HG03558 (cell line): ENCODE measurements around the gene AGAP1.

Experiments used
- ATAC-seq: cut with Tn5 transposase; IDR thresholded peaks from one replicate; pipeline ENCODE4 v1.9.1; 2021; ENCODE audit warnings: moderate number of reproducible peaks; ENCODE audit not compliant: unreplicated experiment; ENCODE audit errors: extremely low read depth

The AGAP1 gene

DNA sequence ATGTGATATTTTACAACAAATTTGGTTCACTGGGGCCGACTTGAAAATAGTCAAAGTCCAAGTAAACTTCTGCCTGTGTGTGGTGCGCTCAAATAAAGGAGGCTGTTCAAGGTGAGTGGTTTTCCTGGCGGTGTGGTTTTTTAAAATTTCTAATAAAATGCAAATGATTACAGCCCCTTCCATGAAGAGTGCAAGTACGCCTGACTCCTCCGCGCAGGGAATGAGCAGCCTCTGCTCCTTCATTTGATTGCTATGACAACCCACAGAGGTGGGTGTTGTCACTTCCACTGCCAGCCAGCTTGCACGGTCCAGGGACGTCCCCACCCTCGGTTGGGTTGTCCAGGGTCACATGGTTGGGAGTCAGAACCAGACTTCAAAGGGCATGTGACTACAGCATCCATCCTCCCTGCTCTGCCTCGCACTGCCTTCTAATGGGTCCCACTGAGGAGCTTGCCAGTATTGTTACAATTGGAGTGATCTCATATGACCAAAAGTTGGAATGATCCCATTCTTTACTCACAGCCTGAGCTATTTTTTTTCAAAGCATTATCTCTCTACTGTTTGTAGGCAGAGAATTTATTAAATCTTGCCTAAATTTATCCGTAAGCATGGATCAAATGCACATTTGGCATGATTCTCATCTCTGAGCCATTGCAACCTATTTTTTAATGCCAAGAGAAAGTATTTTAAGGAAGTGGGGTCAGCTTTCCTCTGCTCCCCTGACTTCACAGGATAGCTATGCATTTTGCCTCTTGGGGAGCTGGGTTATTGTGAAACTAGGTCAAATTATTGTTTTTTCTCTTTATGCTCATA lies 121.3 kb downstream of the AGAP1 start:
- no peak for ATAC-seq

DNA sequence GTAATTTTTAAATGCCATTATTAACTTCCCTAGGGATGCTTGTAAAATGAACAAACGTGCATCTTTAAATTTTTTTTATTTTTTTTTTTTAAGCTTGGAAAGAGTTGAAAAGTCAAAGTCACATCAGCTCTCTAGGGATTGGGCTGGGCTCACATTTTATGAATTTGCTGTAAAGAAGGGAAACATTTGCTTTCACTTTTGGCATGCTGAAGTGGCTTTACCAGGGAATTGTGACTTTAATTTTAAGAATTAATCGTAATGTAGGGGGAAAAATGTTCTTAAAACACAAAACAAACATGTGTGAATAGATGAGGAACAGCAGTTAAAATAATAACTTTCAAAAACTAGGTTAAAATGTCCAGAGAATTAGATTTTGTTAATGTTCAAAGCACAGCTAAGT lies 123.0 kb downstream of the AGAP1 start:
- no peak for ATAC-seq

DNA sequence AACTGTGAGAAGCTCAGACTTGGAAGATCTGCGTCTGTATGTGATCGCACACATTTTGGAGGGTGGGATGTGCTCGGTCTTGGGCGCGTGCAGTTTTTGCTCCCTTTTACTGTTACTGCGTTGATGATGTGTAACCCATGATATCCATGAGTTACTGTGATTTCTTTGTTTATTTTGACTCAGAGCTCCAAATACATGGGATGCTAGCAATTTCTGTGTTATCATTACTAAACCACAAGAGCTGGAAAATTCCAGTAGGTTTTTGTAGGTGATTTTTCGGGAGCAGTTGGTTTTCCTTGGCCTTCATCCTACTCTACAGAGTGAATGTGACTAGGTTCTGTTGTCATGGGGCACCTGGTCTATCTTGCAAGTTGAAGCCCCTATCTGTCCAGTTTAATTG lies 124.2 kb downstream of the AGAP1 start:
- no peak for ATAC-seq

DNA sequence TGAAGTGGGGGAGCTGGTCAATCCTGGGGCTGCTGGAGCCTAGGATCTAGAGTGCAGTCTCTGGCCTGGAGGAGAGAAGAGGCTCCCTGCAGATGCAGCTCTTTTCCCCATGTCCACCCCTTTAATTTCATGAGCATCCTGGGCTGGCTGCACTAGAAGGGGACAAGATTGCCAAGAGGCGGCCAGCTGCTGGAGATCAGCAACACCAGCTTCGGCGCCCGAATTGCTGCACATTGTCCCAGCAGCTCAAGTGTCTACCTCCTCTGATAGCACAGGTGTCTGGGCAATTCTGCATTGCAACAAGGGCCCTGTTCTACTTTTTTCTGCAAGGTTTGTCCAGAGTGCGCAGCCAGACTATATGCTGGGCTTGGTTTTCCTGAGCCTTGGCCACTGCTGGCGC lies 125.7 kb downstream of the AGAP1 start:
- no peak for ATAC-seq

DNA sequence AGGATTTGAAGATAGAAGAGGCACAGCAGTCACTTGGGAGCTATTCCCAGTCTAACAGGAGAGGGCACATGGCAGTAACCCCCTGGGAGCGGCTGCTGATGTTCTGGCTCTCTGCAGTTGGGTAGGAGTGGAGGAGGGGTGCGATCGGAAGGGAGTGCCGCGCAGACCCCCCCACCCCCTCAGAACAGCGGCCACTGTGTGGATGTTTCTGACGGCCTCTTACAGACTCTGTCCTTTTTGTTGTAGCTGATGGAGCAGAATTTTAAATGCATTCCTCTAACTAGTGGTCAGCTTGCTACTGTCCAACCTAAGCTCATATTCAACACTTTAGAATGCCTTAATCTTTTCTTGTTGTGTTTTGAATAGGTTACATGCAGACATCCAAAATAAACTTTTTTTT lies 127.9 kb downstream of the AGAP1 start:
- no peak for ATAC-seq

DNA sequence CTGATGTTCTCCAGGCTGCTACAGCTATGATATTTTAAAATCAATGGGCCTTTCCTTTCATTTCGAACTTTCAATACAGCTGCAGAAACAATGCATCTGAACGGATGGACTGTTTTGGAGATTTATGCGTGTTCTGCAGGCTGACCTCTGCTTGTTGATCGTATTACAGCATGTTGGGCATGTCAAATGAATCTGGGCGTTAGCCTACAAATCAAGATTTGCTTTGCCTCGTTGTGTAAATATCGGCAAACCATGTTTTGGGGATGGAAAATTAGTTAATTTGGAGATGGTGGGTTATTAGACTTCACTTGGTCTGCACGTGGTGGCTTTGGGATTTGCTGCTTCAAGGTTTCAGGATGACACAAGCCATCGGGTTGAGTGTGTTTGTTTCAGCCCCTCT lies 129.3 kb downstream of the AGAP1 start:
- no peak for ATAC-seq

DNA sequence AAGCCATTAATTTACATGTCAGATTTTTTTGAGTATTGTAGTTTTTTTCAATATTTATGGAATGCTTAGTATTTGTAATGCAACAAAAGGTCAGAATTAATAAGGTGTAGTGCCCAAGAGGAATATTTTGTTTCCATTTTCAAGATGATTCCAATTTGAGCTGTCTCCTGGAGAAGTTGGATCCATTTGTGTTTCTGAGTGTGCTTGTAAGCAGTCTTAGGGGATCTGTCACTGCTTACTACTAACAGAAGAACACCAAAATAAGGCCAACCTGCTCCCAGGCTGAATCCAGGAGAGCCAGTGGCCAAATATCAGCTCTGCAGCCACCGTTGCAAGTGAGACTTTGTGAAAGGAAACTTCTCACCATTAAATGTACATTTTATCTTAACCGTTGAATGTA lies 129.9 kb downstream of the AGAP1 start:
- ATAC-seq = no peak

DNA sequence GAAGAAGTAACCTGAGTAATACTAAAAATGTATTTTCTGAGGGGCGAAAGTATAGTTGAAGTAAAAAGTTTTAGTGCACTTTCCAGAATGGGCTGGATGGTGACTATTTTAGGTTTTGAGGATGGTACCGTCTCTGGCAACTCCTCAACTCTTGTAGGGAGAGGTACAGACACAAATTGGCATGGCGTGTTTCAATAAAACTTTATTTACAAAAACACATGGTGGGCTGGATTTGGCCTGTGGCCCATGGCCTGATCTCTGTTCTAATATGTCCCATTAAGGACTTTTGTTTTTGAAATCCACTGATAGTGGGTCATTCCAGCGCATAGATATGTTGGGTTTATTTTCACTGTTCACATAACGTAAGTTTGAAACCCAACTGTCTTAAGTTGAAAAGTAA lies 132.8 kb downstream of the AGAP1 start:
- ATAC-seq = no peak

DNA sequence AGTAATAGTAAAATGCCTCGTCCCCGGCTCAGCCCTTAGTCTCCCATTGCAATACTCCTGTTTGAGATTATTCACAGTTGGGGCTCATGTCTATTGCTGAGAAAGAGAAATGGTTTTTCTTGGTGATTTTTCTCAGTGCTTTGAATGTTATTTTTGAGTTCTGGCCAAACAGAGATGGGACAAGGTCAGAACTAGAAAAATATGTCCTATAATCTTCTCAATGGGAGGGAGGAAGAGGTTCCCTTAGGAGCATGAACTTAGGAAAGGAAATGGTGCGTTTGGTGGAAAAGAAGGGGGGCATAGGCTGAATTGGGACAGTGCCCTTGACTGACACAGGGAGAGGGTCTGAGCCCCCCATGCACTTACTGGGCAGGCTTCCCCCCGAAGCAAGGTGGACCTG lies 133.8 kb downstream of the AGAP1 start:
- ATAC-seq = no peak

DNA sequence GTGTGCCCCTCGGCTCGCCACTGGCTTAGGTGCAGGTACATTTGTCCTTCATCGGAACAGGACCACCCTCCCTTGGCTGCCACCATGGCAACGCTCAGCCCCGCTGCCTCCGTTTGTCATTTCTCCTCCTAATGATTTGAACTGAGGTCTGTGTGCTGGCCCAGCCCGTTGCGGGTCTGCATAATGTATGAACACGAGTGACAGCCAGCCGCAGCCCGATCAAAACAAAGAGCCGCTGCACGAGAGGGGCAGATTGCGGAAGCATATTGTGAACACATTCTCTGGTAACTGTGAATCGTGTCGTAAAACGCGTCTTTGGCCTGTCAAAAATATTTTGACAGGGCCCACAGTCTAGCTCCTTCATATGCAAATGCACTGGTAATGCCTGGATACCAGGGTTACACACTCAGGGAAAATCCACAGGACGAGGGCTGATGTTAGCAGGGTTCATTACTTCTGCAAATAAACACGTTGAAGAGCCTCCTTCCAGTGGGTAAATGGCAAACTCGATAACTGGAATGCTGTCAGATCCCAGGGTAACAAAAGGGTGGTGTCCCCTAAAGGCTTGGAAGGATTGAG lies 137.0 kb downstream of the AGAP1 start:
- no peak for ATAC-seq

DNA sequence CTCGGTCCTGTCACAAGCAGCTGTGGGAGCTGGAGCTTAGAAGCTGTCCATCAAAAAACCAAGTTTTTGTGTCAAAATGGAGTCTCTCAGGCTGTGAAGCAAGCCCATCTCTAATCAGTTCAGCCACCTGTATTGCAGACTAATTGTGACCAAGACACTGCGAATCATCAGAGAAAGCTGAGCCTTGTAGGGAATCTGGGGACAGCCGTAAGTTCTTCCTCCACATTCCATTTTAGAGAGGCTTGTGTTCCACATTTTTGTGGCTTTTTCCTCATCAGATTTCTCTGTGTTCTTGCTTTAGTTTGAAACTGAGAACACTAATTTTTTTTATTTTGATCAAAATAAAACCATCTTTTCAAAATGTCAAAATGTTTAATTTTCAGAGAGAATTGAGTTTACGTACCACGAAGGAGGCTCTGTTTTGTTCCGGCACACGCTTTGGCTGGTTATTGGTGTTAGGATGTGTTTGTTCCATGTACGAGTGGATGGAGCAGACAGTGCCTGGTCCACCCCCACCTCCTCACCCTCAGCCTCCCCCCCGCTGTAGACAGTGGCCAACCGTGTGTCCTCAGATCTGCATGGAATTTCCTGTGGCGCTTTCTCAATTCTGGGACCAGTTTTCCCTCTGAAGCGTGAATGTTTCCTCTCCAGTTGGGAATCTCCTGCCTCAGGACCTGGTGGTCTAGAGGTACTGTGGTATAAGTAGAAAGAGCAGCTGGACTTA lies 140.8 kb downstream of the AGAP1 start:
- no peak for ATAC-seq

DNA sequence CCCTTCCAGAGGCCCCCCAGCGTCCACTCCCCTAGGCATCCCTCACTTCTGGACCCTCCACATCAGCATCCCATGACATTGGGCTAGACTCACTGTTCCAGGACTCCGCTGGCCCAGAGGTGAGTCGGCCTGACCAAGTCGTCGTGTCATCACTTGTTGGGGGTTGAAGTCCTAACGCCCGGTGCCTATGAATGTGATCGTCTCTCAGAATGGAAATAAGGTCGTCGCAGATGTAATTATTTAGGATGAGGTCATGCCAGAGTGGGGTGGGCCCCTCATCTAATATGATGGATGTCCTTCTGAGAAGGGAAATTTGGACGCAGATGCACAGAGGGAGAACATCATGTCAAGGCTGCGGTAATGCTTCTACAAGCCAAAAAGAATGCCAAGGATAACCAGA lies 142.7 kb downstream of the AGAP1 start:
- no peak for ATAC-seq

DNA sequence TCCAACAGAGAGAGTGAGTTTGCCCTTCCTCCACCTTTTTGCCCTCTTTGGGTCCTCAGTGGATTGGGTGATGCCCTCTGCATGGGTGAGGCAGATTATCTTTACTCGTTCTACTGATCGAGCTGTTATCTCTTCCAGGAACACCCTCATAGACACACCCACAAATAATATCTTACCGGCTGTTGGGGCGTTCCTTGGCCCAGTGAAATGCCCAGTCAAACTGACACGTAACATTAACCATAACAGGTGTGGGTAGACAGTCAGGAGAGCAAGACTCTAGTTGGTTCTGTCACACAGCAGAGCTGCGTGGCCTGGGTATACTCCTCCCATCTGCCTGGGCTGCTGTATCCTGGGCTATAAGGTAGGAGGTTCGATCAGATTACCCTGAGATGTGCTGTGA lies 144.1 kb downstream of the AGAP1 start:
- ATAC-seq = no peak

DNA sequence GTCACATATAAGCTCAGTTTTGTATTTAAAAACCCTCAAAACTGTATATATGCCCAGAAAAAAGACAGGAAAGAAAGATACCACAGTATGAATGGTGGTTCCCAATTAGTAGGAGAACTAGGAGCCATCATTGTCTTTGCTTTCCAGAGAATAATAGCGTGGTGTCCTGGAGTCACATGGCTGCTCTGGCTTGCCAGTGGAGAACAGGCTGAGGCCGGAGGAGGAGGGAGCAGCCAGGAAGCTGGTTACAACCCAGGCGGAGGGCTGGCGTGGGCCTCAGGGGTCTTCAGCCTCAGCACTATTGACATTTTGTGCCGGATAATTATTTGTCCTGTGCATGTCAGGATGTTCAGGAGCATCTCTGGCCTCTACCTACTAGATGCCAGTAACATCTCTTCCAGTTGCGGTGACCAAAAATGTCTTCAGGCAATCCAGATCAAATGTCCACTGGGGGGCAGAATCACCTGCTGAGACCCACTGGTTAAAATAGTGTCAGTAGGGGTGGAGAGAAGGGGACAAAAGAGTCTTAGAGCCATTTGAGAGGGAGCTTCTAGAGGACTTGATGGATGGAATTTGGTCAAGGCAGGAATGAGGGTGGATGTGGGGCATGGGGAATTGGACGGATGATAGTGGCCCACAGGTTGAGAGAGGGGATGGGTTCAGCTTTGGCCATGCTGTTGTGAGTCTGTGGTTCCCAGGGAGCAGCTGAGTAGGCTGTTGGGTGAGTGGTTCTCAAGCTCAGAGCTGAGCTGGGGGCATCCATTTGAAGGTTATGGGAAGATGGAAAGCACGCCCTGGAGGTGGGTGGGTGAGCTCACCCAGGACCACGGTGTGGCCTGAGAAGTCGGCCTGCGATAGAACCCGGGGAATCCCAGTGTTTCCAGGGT lies 144.9 kb downstream of the AGAP1 start:
- no peak for ATAC-seq

DNA sequence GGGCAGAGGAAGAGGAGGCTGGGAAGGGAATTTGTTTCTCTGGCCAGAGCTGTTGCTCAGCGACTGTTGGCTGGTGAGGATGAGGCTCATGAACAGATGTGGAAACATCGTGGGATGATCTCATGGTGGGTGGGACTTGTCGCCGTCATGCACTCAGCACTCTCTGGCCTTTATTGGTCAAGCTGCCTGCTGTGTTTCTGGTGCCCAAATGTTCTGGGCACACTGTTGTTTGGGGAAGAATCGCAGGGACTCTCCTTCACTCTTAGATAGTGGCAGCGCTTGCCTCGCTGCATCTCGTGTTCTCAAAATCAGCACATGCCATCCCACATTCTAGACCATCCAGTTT lies 145.6 kb downstream of the AGAP1 start:
- no peak for ATAC-seq

DNA sequence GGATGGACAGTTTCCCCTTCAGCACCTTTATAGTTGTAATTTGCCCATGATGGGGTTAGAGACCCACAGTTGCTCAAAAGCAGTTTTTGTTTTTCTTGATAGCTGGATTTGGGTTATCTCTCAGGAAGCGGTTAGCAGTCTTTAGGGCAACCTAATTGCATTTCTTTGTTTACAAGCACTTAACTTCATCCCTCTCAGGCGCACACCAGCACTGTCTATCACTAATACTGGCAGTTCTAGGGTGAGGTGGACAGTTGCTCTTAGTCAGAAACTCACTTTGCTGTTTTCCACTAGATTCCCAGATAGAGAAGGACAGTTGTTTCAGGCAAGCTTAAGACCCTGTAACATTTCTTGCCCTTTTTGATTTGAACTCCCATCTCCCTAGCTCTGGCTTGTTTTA lies 146.0 kb downstream of the AGAP1 start:
- no peak for ATAC-seq

DNA sequence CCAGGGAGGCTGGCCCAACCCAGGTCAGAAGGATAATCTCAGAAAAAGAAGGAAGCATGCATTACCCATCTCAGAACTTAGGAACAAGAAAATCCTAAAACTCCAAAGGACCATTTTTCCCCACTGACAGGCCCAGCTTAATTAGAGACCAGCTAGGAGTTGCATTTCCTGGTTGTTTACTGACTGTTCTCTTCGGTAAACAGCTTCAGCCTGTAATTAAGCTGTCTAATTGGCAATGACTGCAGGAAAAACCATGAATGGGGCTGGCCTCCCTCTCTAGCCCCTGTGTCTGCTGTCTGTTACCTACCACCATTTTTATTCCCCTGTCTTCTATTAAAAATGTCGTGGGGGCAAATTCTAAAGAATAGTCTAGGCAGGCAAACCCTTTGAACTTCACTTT lies 146.5 kb downstream of the AGAP1 start:
- ATAC-seq = no peak

DNA sequence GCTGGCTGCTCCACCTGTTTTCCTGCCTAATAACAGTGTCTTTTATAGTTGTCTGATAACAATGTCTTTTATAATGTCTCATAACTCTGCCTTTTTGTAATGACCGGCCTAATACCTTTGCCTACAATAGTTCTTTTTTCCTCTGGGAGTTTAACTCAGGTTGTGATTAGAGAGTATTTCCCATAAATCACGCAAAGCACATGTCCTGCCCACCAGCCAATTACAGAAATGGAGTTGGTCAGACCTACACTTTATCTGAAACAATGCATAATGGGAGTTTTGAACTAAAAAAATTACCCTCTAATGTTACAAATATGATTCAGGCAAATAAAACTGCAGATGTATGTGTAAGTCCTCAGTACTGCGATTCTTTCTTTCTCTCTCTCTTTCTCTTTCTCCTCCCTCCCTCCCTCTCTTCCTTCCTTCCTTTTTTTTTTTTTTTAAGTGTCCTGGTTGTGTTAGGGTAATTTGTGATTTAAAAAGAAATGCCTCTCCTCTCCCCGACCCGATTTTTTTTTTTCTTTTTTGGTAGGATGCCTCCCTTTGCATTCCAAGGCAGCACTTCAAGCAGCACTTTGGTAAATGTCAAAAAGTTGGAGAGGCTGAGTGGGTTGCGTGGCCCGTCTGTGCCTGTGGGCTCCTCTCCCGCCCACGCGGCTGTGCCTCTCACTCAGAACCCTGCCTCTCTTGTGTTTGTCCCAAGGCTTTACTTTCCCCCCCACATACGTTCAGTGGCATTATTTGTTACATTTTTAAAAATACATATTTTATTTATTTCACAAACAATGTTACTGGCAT lies 147.3 kb downstream of the AGAP1 start:
- no peak for ATAC-seq

DNA sequence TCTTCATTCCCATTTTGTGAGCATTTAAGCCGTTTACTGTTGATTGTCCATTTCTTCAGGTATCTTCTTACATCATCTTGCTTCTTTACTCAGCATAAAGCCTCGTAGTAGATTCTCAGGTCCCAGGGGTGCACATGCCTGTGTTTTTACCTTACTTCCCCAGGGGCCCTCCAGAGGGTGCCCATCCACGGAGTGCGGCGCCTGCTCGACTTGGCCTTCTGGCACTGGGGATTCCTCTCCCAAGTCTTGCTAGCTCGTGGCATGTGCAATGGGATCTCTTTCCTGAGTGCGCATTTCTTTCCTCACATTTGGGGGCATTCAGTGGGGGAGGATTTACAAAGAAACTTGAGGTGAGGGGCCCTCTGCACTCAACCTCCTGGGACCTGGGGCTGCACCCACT lies 148.1 kb downstream of the AGAP1 start:
- no peak for ATAC-seq
